NCI-H2029 (cell line): ENCODE results near the gene LIN9.
A peak's percentile ranks its signal among the peaks of the same experiment; 100 is the strongest.
"Not testable (repeated sequence)": the region's sequence is repeated elsewhere in the genome, so short reads cannot be mapped to it uniquely, and the experiment has no call there.

Experiments used
- DNase-seq: peaks from one replicate; lab custom pipeline; 2025; lab: John Stamatoyannopoulos, UW

LIN9 gene

GRCh38 chr1:226212545-226212944 is 96.4 kb downstream of the LIN9 start:
- no peak for DNase-seq

GRCh38 chr1:226211181-226211821 is 97.7 kb downstream of the LIN9 start:
- no peak for DNase-seq

- DNase-seq, result no peak
Observed at GRCh38 chr1:226210571-226211176, 98.3 kb downstream of the LIN9 start.

GRCh38 chr1:226209307-226210059 is 99.5 kb downstream of the LIN9 start:
- DNase-seq, result no peak

- no peak for DNase-seq
Observed at GRCh38 chr1:226207048-226207447, 101.9 kb downstream of the LIN9 start.

- DNase-seq, result no peak
Observed at GRCh38 chr1:226204198-226204597, 104.8 kb downstream of the LIN9 start.

GRCh38 chr1:226203655-226204054 is 105.3 kb downstream of the LIN9 start:
- no peak for DNase-seq

- DNase-seq, result no peak
Observed at GRCh38 chr1:226203240-226203639, 105.7 kb downstream of the LIN9 start.

- DNase-seq, result not testable (repeated sequence)
Observed at GRCh38 chr1:226202666-226203065, 106.3 kb downstream of the LIN9 start.

GRCh38 chr1:226202246-226202645 is 106.7 kb downstream of the LIN9 start:
- no peak for DNase-seq

- DNase-seq, result no peak
Observed at GRCh38 chr1:226201029-226201593, 107.9 kb downstream of the LIN9 start.

GRCh38 chr1:226199971-226200370 is 109.0 kb downstream of the LIN9 start:
- no peak for DNase-seq

GRCh38 chr1:226195144-226195543 is 113.8 kb downstream of the LIN9 start:
- DNase-seq, result no peak

GRCh38 chr1:226187380-226187779 is 121.6 kb downstream of the LIN9 start:
- no peak for DNase-seq

GRCh38 chr1:226187019-226187322 is 122.0 kb downstream of the LIN9 start:
- no peak for DNase-seq

- peak; percentile 80 for DNase-seq
Observed at GRCh38 chr1:226186124-226187018, 122.6 kb downstream of the LIN9 start, which contains the start of gene ACBD3. ACBD3 (minus strand) TSS chr1:226186741; CDS start chr1:226186675, 66 bp downstream.

- no peak for DNase-seq
Observed at GRCh38 chr1:226185141-226186036, 123.6 kb downstream of the LIN9 start.

GRCh38 chr1:226181996-226182714 is 126.8 kb downstream of the LIN9 start:
- no peak for DNase-seq
